ENCODE results near the gene ZNF740.
A peak's percentile ranks its signal among the peaks of the same experiment; 100 is the strongest.

ZNF740 gene

DNA sequence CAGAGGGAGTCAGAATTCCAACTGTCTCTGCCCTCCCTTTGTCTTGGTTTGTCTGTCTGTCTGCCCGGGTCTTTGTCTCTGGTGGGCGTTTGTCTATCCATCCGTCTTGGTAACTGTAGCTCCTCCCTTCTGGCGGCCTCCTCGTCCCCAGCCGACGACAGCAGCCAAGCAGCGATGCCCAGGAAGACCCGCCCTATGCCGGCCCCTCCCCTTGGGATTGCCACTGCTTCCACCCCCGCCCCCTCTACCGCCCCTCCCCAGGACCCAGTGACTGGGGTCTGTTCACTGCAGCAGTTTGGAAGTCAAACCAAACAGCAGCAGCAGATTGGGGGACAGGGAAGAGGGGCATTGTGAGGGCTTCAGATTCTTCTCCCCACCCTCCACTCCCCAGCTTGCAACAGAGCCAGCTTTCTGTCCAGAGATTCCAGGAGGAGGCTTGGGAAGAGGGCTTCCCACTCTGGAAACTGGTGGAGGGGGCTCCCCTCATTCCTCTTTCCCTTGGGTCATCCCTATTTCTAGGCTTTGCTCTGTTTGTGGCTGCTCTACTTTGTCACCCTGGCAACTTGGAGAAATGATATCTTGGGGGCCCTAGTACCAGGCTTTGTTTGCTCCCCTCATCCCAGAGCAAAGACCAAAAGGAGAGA, 53.9 kb downstream of the ZNF740 start:
- peak; percentile 9; the same call in 1 of the 3 replicates for ATAC-seq

GRCh38 chr12:53235164-53235563, 54.6 kb downstream of the ZNF740 start:
- TF ChIP-seq ISL1 (CRISPR knock-in tag; IDR thresholded peaks at IDR 0.05) (no peak), GLIS3 (CRISPR knock-in tag; IDR thresholded peaks at IDR 0.05) (no peak), ARNTL (CRISPR knock-in tag; IDR thresholded peaks at IDR 0.05; ENCODE audit: borderline replicate concordance, low read depth) (no peak), ZFP3 (CRISPR knock-in tag; IDR thresholded peaks at IDR 0.05) (no peak), CREB5 (CRISPR knock-in tag; IDR thresholded peaks at IDR 0.05; ENCODE audit: low read depth) (no peak), RARB (CRISPR knock-in tag; IDR thresholded peaks at IDR 0.05) (no peak), ZNF8 (CRISPR knock-in tag; IDR thresholded peaks at IDR 0.05) (no peak)
- TF ChIP-seq, protein P1, sequence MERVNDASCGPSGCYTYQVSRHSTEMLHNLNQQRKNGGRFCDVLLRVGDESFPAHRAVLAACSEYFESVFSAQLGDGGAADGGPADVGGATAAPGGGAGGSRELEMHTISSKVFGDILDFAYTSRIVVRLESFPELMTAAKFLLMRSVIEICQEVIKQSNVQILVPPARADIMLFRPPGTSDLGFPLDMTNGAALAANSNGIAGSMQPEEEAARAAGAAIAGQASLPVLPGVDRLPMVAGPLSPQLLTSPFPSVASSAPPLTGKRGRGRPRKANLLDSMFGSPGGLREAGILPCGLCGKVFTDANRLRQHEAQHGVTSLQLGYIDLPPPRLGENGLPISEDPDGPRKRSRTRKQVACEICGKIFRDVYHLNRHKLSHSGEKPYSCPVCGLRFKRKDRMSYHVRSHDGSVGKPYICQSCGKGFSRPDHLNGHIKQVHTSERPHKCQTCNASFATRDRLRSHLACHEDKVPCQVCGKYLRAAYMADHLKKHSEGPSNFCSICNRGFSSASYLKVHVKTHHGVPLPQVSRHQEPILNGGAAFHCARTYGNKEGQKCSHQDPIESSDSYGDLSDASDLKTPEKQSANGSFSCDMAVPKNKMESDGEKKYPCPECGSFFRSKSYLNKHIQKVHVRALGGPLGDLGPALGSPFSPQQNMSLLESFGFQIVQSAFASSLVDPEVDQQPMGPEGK (CRISPR knock-in tag; IDR thresholded peaks at IDR 0.05; ENCODE audit: borderline replicate concordance): no peak
- no peak for ATAC-seq

More for the DNA sequence above, 53.9 kb downstream of the ZNF740 start:
- TF ChIP-seq RARB (CRISPR knock-in tag; IDR thresholded peaks at IDR 0.05): no peak
- no peak for TF ChIP-seq TCF4 (CRISPR knock-in tag; IDR thresholded peaks at IDR 0.05; ENCODE audit: borderline replicate concordance)

- TF ChIP-seq SNAI2 (CRISPR knock-in tag; IDR thresholded peaks at IDR 0.05) (no peak), TOX (CRISPR knock-in tag; IDR thresholded peaks at IDR 0.05; ENCODE audit: borderline replicate concordance) (no peak)
- ATAC-seq: no peak
Observed at GRCh38 chr12:53235742-53236442, 55.4 kb downstream of the ZNF740 start.

- TF ChIP-seq PPARA (CRISPR knock-in tag; IDR thresholded peaks at IDR 0.05; ENCODE audit: borderline replicate concordance): no peak
- TF ChIP-seq TCF4 (CRISPR knock-in tag; IDR thresholded peaks at IDR 0.05; ENCODE audit: borderline replicate concordance): no peak
- TF ChIP-seq BACH2 (CRISPR knock-in tag; IDR thresholded peaks at IDR 0.05; ENCODE audit: borderline replicate concordance): no peak
- TF ChIP-seq ZNF8 (CRISPR knock-in tag; IDR thresholded peaks at IDR 0.05): no peak
- no peak for TF ChIP-seq GLIS3 (CRISPR knock-in tag; IDR thresholded peaks at IDR 0.05)
- no peak for TF ChIP-seq ESRRG (CRISPR knock-in tag; IDR thresholded peaks at IDR 0.05)
- no peak for TF ChIP-seq CREB5 (CRISPR knock-in tag; IDR thresholded peaks at IDR 0.05; ENCODE audit: low read depth)
- no peak for TF ChIP-seq CSDC2 (CRISPR knock-in tag; IDR thresholded peaks at IDR 0.05)
- ATAC-seq: no peak
Observed at GRCh38 chr12:53236443-53237111, 56.1 kb downstream of the ZNF740 start.

DNA sequence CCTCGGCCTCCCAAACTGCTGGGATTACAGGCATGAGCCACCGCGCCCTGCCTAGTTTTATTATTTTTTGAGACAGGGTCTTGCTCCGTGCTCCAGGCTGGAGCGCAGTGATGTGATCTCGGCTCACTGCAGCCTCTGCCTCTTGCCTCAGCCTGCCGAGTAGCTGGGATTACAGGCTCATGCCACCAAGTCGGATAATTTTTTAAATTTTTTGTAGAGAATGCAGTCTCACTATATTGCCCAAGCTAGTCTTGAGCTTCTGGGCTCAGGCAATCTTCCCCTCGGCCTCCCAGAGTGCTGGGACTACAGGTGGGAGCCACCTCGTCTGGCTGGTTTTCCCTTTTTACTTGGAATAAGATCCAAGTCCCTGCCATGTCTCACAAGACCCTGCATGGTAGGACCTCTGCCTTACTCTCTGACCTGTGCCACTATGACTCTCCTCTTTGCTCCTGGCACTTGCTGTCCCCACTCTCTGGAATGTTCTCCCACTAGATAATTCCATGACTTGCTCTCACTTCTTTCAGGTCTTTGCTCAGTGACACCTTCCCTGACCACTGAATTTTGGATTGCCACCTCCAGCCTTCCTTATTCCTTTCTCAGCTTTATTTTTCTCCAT, 59.2 kb downstream of the ZNF740 start:
- TF ChIP-seq CSRNP3 (CRISPR knock-in tag; IDR thresholded peaks at IDR 0.05): no peak
- no peak for TF ChIP-seq ZFP30 (CRISPR knock-in tag; IDR thresholded peaks at IDR 0.05)
- TF ChIP-seq CREB5 (CRISPR knock-in tag; IDR thresholded peaks at IDR 0.05; ENCODE audit: low read depth): no peak
- TF ChIP-seq, protein P2, sequence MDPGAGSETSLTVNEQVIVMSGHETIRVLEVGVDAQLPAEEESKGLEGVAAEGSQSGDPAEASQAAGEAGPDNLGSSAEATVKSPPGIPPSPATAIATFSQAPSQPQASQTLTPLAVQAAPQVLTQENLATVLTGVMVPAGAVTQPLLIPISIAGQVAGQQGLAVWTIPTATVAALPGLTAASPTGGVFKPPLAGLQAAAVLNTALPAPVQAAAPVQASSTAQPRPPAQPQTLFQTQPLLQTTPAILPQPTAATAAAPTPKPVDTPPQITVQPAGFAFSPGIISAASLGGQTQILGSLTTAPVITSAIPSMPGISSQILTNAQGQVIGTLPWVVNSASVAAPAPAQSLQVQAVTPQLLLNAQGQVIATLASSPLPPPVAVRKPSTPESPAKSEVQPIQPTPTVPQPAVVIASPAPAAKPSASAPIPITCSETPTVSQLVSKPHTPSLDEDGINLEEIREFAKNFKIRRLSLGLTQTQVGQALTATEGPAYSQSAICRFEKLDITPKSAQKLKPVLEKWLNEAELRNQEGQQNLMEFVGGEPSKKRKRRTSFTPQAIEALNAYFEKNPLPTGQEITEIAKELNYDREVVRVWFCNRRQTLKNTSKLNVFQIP (CRISPR knock-in tag; IDR thresholded peaks at IDR 0.05; ENCODE audit: borderline replicate concordance, low read depth): no peak
- TF ChIP-seq OSR1 (CRISPR knock-in tag; IDR thresholded peaks at IDR 0.05): no peak
- no peak for TF ChIP-seq RARB (CRISPR knock-in tag; IDR thresholded peaks at IDR 0.05)
- no peak for TF ChIP-seq ZNF565 (CRISPR knock-in tag; conservative IDR thresholded peaks at IDR 0.05; ENCODE audit: low read depth)
- no peak for TF ChIP-seq ISL1 (CRISPR knock-in tag; IDR thresholded peaks at IDR 0.05)
- no peak for TF ChIP-seq ESRRG (CRISPR knock-in tag; IDR thresholded peaks at IDR 0.05)
- TF ChIP-seq CSDC2 (CRISPR knock-in tag; IDR thresholded peaks at IDR 0.05): no peak
- TF ChIP-seq ZC3H10 (CRISPR knock-in tag; IDR thresholded peaks at IDR 0.05): no peak
- TF ChIP-seq GLIS3 (CRISPR knock-in tag; IDR thresholded peaks at IDR 0.05): no peak
- TF ChIP-seq ARNTL (CRISPR knock-in tag; IDR thresholded peaks at IDR 0.05; ENCODE audit: borderline replicate concordance, low read depth): no peak
- no peak for TF ChIP-seq TOX (CRISPR knock-in tag; IDR thresholded peaks at IDR 0.05; ENCODE audit: borderline replicate concordance)
- ATAC-seq: no peak
